GM20431 (cell line): ENCODE measurements around the gene PAIP1.
"Not testable (repeated sequence)": the region's sequence is repeated elsewhere in the genome, so short reads cannot be mapped to it uniquely, and the experiment has no call there.

Source experiments
- in situ Hi-C: fragments of 300-500 bp; cut with MseI, MboI; formaldehyde crosslinking; loops from one replicate; pipeline ENCODE4 v1.15.0; 2020; ENCODE audit warnings: low sequenced_read_pairs; ENCODE audit not compliant: unreplicated experiment

The PAIP1 gene

GRCh38 chr5:43530648-43531047 lies 26.2 kb downstream of the PAIP1 start:
- in situ Hi-C loops, result no loop called here

- in situ Hi-C loops, result no loop called here
Measured at GRCh38 chr5:43523662-43524072, 33.2 kb downstream of the PAIP1 start.

DNA sequence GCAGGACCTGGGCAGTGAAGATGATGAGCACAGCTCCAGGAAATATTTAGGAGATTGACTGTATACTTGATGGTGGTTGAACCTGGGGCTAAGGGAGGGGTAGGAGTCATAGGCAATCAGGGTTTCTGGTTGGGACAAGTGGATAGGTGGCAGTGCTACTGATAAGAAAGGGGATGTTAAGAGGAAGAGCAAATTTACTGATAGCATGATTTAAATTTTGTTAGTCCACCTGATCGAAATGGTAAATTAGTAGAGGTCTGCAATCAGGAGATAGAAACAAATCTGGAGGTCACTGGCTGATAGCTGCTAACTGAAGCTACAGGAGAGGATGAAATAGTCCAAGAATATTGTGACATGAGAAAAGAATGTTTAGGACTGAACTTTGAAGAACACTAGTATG lies 36.3 kb downstream of the PAIP1 start:
- in situ Hi-C loops, result no loop called here

DNA sequence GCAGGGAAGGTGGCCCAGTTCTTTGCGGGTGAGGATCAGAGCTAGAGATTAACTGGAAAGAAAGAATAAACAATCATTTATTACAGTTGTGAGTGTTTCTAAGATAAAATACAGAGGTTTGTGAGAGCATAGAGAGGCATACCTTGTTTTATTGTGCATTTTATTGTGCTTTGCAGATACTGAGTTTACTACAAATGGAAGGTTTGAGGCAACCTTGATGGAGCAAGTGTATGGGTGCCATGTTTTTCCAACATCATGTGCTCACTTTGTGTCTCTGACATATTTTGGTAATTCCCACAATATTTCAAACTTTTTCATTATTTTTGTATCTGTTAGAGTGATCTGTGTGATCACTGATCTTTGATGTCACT lies 41.2 kb downstream of the PAIP1 start:
- in situ Hi-C loops, result no loop called here

DNA sequence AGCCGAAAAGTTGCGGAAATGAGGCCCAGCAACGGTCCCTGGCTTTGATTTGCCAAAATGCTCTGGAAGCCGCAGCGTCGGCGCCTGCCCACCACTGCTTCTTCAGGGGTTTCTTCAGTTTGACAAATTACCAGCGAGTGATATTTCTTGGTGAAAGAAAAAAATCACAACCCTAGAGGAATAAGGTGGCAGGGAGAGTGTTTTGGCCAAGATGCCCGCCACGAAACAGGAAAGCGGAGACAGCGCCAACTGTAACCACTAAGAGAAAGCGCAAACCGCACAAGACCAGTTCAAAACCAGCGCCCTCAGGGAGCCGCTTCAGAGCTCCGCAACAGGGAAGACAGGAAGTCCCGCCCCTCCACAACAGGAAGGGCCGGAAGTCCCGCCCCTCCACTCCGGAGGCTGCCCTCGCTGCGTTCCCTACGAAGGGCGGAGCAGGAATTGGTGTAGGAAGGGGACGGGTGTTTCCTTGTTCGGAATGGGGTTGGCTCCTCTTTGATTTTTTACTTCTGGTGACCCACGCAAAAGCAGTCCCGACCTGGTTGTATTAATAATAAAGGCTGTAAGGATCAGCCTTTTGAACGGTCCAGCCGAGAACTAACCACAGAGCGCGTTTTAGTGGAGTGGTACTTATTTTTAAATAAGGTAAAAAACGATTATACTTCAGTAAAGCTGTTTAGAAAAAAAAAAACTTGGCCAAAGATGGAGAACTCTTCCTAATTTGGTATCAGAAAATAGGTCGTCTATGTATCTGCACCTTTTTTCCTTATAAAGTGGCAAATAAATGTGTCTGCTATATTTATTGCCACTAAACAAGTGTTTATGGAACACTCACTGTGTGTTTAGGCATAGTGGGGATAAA lies 41.8 kb downstream of the PAIP1 start, which contains the start of gene C5orf34:
TSS of gene C5orf34 (minus strand) at position 333 of the 862 bp plus-strand sequence. CDS start 5,809 bp downstream, outside the sequence.
- in situ Hi-C loops, result no loop called here

DNA sequence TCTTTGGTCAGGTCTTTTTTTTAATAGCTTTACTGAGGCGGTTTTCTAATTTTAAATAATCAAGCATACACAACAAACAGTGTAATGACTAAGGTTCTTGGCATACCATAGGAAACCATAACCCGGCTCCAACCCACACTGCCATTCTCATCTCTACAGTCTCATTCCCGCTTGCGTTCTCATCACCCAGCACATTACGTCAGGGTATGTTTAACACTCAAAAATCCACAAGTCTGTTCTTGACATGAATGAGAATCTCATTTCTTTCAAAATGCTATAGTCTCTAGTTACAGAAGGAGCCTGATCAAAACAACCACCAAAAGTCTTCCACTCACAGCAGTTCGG lies 42.4 kb downstream of the PAIP1 start:
- in situ Hi-C loops, result no loop called here

GRCh38 chr5:43514025-43514424 lies 42.9 kb downstream of the PAIP1 start:
- in situ Hi-C loops, result no loop called here

- in situ Hi-C loops, result not testable (repeated sequence)
Measured at GRCh38 chr5:43511062-43511461, 45.8 kb downstream of the PAIP1 start.

DNA sequence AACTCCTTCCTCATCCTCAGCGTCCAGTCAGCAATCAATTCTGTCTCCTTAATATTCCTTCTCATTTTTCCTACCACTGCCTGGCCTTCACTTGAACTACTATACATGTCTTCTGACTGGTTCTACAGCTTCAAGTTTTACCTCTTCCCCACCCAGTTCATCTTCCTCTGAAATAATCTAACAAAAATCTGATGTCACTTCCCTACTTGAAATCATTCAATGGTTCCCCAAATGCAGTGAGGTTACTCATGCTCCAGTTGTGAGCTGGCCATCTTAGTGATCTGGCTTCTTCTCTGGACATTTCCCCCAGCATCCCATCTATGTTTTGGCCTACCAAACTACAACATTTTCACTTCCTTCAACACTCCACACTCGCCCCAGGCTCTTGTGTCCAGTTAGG lies 58.3 kb downstream of the PAIP1 start:
- in situ Hi-C loops, result no loop called here

GRCh38 chr5:43497311-43498104 lies 59.4 kb downstream of the PAIP1 start:
- in situ Hi-C loops, result no loop called here

DNA sequence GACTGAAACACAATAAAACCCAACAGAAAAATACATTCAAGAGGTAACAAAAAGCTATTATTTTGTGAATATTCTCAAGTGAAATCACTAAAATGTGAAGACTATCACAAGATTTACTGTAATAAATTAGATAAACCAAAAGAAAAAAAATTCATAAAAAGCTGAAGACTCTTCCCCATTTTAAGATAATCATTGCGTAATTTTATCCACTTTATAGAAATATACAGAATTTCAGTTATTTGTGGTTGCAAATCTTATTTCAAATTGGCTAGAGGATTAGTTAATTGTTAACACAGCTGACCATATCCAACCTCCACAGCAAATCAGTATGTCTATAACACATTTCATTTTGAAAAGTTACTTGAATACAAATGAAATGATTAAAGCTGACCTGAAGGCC lies 65.6 kb downstream of the PAIP1 start:
- in situ Hi-C loops, result no loop called here

DNA sequence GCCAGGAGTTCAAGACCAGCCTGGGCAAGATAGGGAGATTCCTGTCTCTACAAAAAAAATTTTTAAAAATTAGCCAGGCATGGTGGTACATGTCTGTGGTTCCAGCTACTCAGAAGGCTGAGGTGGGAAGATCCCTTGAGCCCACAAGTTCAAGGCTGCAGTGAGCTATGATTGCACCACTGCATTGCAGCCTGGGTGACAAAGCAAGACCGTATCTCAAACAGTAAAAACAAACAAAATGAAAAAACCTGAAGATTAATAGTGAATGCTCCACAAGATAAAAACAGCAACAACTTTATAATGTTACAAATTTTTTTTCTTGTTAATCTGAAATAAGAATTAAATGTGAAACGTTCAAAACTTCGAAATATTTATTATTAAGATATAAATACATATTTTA lies 70.5 kb downstream of the PAIP1 start:
- in situ Hi-C loops, result no loop called here

DNA sequence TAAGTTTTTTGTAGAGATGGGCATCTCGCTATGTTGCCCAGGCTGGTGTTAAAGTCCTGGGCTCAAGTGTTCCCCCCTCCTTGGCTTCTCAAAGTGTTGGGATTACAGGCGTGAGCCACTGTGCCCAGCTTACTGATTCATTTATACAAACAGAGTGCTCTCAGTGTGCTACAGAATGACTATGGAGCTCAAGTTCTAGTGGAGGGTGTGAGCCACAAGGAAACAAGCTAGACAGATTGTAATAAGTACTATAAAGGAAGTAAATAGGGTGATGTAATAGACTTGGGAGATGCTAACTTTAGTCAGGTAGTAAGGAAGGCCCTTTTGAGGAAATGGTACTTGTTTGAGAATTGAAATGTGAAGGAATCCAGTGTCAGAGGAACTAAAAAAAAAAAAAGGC lies 71.5 kb downstream of the PAIP1 start:
- in situ Hi-C loops, result no loop called here

GRCh38 chr5:43484106-43484849 lies 72.6 kb downstream of the PAIP1 start:
- in situ Hi-C loops, result no loop called here

GRCh38 chr5:43483298-43484105 lies 73.4 kb downstream of the PAIP1 start, which contains the start of gene TMEM267:
TMEM267 (minus strand) TSS chr5:43483865; CDS start chr5:43453969, 29,896 bp downstream.
- in situ Hi-C loops, result no loop called here

GRCh38 chr5:43482490-43483297 lies 74.2 kb downstream of the PAIP1 start:
- in situ Hi-C loops, result no loop called here
